Left ventricle myocardium superior (tissue), 1 donor: ENCODE data around the gene SPRR1B. TPM values are rescaled to one million over a fixed set of nuclear protein-coding genes. Genes with fewer than 3 reads are reported as not detected.
"Not testable (repeated sequence)": the region's sequence is repeated elsewhere in the genome, so short reads cannot be mapped to it uniquely, and the experiment has no call there.

Experiments used
- ATAC-seq: fragments of 200-7000 bp; cut with Tn5 transposase; one replicate; pipeline ENCODE4 v1.9.1; 2020; ENCODE audit warnings: mild to moderate bottlenecking, moderate library complexity
- DNase-seq: peaks from one replicate; pipeline ENCODE4 v3.0.0-alpha.2; 2020
- intact Hi-C: fragments of 100-400 bp; cut with micrococcal nuclease; formaldehyde crosslinking; loops from one replicate; pipeline ENCODE4 v1.11.0; 2022
- total RNA-seq: library from RNA; stranded (reverse); fragmentation: NEBNext Ultra II Directional; extraction: Animal tissue kit (Norgen Biotek cat#: 25700); gene quantifications from one replicate; pipeline ENCODE4 v1.2.1, GENCODE V29; 2021
- donor health status: DM: no; HTN: yes; CAD: no; lungs with severe emphysema.

SPRR1B gene
- total RNA-seq, 1 donor from 2014 or later, result not detected

DNA sequence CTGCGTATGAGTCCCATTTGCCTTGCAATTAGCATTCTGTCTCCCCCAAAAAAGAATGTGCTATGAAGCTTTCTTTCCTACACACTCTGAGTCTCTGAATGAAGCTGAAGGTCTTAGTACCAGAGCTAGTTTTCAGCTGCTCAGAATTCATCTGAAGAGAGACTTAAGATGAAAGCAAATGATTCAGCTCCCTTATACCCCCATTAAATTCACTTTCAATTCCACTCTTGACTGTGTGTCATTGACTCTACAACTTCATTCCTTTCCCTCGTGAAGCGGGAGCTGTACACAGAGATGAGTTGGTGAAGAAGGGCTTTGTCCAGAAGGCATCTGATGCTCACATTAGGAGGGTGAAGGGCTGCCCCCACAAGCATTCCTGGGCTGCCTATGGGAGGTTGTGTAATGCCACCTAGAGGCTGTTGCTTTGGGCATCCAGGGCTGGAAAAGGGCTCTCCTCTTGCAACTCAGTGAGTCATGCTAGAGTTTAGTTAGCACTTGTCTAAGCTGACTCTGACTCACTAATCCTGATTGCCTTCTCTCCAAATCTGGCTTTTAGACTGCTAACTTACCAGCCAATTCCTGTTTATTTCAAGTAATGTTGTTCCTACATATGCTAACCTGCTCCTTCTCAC lies 1.8 kb downstream of the SPRR1B start:
- intact Hi-C loops, result no loop called here
- no peak for DNase-seq
- ATAC-seq, result no peak

- intact Hi-C loops, result no loop called here
- DNase-seq (no peak), ATAC-seq (no peak)
Measured at GRCh38 chr1:153035211-153035610, 4.2 kb downstream of the SPRR1B start.

GRCh38 chr1:153040950-153041631 lies 10.1 kb downstream of the SPRR1B start, which contains the start of gene SPRR2D:
SPRR2D (minus strand) TSS chr1:153041120; CDS start chr1:153040346, 774 bp downstream.
- no peak for ATAC-seq
- DNase-seq, result no peak
- intact Hi-C loops, result no loop called here

- intact Hi-C loops, result no loop called here
- no peak for ATAC-seq
- DNase-seq, result no peak
Measured at GRCh38 chr1:153049211-153049610, 18.2 kb downstream of the SPRR1B start.

GRCh38 chr1:153056111-153056510 lies 25.1 kb downstream of the SPRR1B start:
- DNase-seq, intact Hi-C loops, ATAC-seq: not testable (repeated sequence)

- no peak for DNase-seq
- intact Hi-C loops, result no loop called here
- ATAC-seq, result no peak
Measured at GRCh38 chr1:153057375-153057774, 26.4 kb downstream of the SPRR1B start, which contains the start of gene SPRR2A. SPRR2A (minus strand) TSS chr1:153057512; CDS start chr1:153056735, 777 bp downstream.

GRCh38 chr1:153058154-153058553 lies 27.2 kb downstream of the SPRR1B start:
- intact Hi-C loops, result no loop called here
- ATAC-seq, result no peak
- DNase-seq, result no peak

GRCh38 chr1:153058826-153059784 lies 28.1 kb downstream of the SPRR1B start:
- no peak for ATAC-seq
- no peak for DNase-seq
- intact Hi-C loops, result no loop called here

GRCh38 chr1:153070243-153070642 lies 39.2 kb downstream of the SPRR1B start:
- DNase-seq (no peak), ATAC-seq (no peak)
- intact Hi-C loops, result no loop called here

DNA sequence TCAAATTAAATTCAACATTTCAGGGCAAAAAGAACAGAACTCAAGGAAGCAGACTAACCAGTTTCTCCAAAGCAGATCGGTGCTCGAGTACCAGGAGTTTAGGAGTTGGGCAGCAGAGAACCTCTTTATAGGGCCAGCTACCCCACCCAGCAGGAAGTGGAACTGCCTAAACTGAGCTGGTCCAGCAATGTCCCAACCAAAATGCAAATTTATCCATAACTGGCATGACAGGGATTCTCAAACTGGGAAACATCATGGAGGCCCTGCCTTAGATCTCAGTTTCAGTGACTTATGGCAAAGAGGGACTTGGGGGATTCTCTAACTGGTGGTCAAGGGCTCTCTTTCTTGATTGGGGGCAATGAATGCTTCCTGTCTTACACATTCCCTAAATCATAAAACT lies 40.5 kb downstream of the SPRR1B start, which contains the start of gene SPRR2B:
Gene SPRR2B (minus strand): TSS at position 101 of the 400 bp plus-strand sequence. CDS start 772 bp downstream, outside the sequence.
- intact Hi-C loops, result no loop called here
- no peak for ATAC-seq

GRCh38 chr1:153072806-153073726 lies 42.1 kb downstream of the SPRR1B start:
- DNase-seq (no peak), ATAC-seq (no peak)
- intact Hi-C loops, result no loop called here

More for the DNA sequence above, 40.5 kb downstream of the SPRR1B start, which contains the start of gene SPRR2B:
- no peak for DNase-seq

GRCh38 chr1:153081736-153082135 lies 50.7 kb downstream of the SPRR1B start:
- DNase-seq (no peak), ATAC-seq (no peak)
- intact Hi-C loops, result no loop called here

Other genes with a start within 250 kb of the SPRR1B start
- not detected for gene LCE1E, start 244.9 kb upstream of the SPRR1B start, total RNA-seq
- gene LCE1D, start 234.5 kb upstream of the SPRR1B start, total RNA-seq, result not detected
- not detected for gene LCE1C, start 224.6 kb upstream of the SPRR1B start, total RNA-seq
- gene LCE1B, start 219.2 kb upstream of the SPRR1B start, total RNA-seq, result not detected
- not detected for gene LCE1A, start 203.7 kb upstream of the SPRR1B start, total RNA-seq
- not detected for gene LCE6A, start 188.3 kb upstream of the SPRR1B start, total RNA-seq
- not detected for gene LCE7A, start 171.2 kb upstream of the SPRR1B start, total RNA-seq
- gene SMCP, start 152.9 kb upstream of the SPRR1B start, total RNA-seq, result not detected
- gene IVL, start 122.7 kb upstream of the SPRR1B start, total RNA-seq, result not detected
- not detected for gene SPRR5, start 84.0 kb upstream of the SPRR1B start, total RNA-seq
- not detected for gene SPRR4, start 60.6 kb upstream of the SPRR1B start, total RNA-seq
- gene SPRR1A, start 47.1 kb upstream of the SPRR1B start, total RNA-seq, result not detected
- gene SPRR3, start 29.5 kb upstream of the SPRR1B start, total RNA-seq, result not detected
- gene SPRR2D, start 9.9 kb downstream of the SPRR1B start, total RNA-seq, result not detected
- not detected for gene SPRR2A, start 26.3 kb downstream of the SPRR1B start, total RNA-seq
- gene SPRR2B, start 40.4 kb downstream of the SPRR1B start, total RNA-seq, result not detected
- not detected for gene SPRR2E, start 63.3 kb downstream of the SPRR1B start, total RNA-seq
- gene SPRR2F, start 82.3 kb downstream of the SPRR1B start, total RNA-seq, result not detected
- gene SPRR2G, start 119.7 kb downstream of the SPRR1B start, total RNA-seq, result not detected
- gene LELP1, start 172.2 kb downstream of the SPRR1B start, total RNA-seq, result not detected
- gene PRR9, start 186.4 kb downstream of the SPRR1B start, total RNA-seq, result not detected
- gene LORICRIN, start 228.5 kb downstream of the SPRR1B start, total RNA-seq, result not detected